Activated B cell treated with CpG ODN at 0.5 μM for 24 hours (primary cell): ENCODE measurements around the gene IL21. TPM values are rescaled to one million over a fixed set of nuclear protein-coding genes. Genes with fewer than 3 reads are reported as not detected.

Source experiments
- ATAC-seq: fragments of 200-7000 bp; cut with Tn5 transposase; one replicate; pipeline ENCODE4 v1.10.0; 2021; ENCODE audit warnings: low read depth, mild to moderate bottlenecking, moderate library complexity
- CTCF ChIA-PET: fragments of 350-600 bp; sonication (Branson Sonifier 250); formaldehyde crosslinking; loops from one replicate; lab custom pipeline; 2021; ENCODE audit warnings: antibody characterized with exemption; lab: Charles Lee
- POLR2A ChIA-PET: fragments of 350-600 bp; sonication (Branson Sonifier 250); formaldehyde crosslinking; loops from one replicate; lab custom pipeline; 2021; ENCODE audit warnings: antibody characterized with exemption; lab: Charles Lee
- DNase-seq: peaks from one replicate; pipeline ENCODE4 v3.0.0; 2022
- H3K27ac Mint-ChIP-seq: one replicate; pipeline ENCODE4 v1.8.0; 2020; ENCODE audit warnings: mixed read lengths
- H3K27me3 Mint-ChIP-seq: one replicate; pipeline ENCODE4 v1.8.0; 2021; ENCODE audit warnings: mixed read lengths
- H3K36me3 Mint-ChIP-seq: one replicate; pipeline ENCODE4 v1.8.0; 2021; ENCODE audit warnings: low read depth, mixed read lengths
- H3K4me1 Mint-ChIP-seq: one replicate; pipeline ENCODE4 v1.8.0; 2021; ENCODE audit warnings: mixed read lengths
- H3K4me3 Mint-ChIP-seq: one replicate; pipeline ENCODE4 v1.8.0; 2020; ENCODE audit warnings: mild to moderate bottlenecking, mixed read lengths
- H3K9me3 Mint-ChIP-seq: one replicate; pipeline ENCODE4 v1.8.0; 2020; ENCODE audit warnings: mixed read lengths
- CTCF ChIP-seq: fragments of 200-600 bp; IDR thresholded peaks from one replicate; pipeline ENCODE4 v1.8.0; 2022; ENCODE audit warnings: antibody characterized with exemption, mild to moderate bottlenecking
- intact Hi-C: fragments of 100-400 bp; cut with micrococcal nuclease; formaldehyde crosslinking; loops from one replicate; pipeline ENCODE4 v1.15.1; 2024
- total RNA-seq: library from RNA; stranded (reverse); gene quantifications from 2 replicates; pipeline ENCODE4 v1.2.3, GENCODE V29; 2022

The IL21 gene
- total RNA-seq, 1 donor from 2014 or later = not detected

- H3K27me3 Mint-ChIP-seq = peaks cover 2% of the 10 kb centered on the region
- CTCF ChIA-PET = no interaction called here
- no peaks in the 10 kb centered on the region for H3K36me3 Mint-ChIP-seq
- H3K4me3 Mint-ChIP-seq = no peak overlapping the region
- no peak for DNase-seq
- no peak overlapping the region for H3K27ac Mint-ChIP-seq
- POLR2A ChIA-PET = no interaction called here
- no peaks in the 10 kb centered on the region for H3K9me3 Mint-ChIP-seq
- intact Hi-C loops = no loop called here
- TF ChIP-seq CTCF = no peak
- peaks cover 15% of the 10 kb centered on the region for H3K4me1 Mint-ChIP-seq
- peak; percentile 25 for ATAC-seq
Observed at GRCh38 chr4:122636697-122637096, 15.8 kb upstream of the IL21 start.

DNA sequence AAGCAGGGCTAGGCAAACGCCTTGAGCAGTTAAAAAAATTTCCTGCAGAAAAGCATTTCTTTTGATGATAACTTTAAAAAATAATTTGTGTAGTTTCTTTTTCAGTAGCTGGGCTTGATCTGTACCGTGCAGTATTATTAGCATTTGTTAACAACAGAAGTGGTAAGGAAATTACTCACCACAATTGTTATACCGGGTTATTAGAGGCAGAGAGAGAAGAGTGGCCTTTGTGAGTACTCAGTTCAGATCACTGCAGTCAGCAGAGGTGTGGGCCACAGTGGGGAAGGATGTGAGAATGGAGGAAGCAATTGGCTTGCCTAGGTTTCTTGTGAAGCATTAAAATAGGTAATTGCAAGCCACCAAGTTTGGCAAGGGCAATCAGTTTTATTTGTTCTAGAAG lies 14.3 kb upstream of the IL21 start:
- intact Hi-C loops = no loop called here
- ChIA-PET POLR2A (no interaction called here), CTCF (no interaction called here)

GRCh38 chr4:122633211-122633610 lies 12.3 kb upstream of the IL21 start:
- CTCF ChIA-PET = no interaction called here

More for the DNA sequence above, 14.3 kb upstream of the IL21 start:
- ATAC-seq (no peak), DNase-seq (no peak)
- Mint-ChIP-seq H3K4me3 (no peak overlapping the region), H3K36me3 (no peaks in the 10 kb centered on the region), H3K27me3 (peaks cover 2% of the 10 kb centered on the region), H3K4me1 (peaks cover 15% of the 10 kb centered on the region), H3K27ac (no peak overlapping the region), H3K9me3 (no peaks in the 10 kb centered on the region)
- TF ChIP-seq CTCF = no peak

GRCh38 chr4:122632396-122633143 lies 11.7 kb upstream of the IL21 start:
- Mint-ChIP-seq H3K4me1 (peaks cover 15% of the 10 kb centered on the region), H3K4me3 (no peak overlapping the region), H3K36me3 (no peaks in the 10 kb centered on the region), H3K27me3 (peaks cover 9% of the 10 kb centered on the region), H3K27ac (no peak overlapping the region), H3K9me3 (no peaks in the 10 kb centered on the region)
- POLR2A ChIA-PET = no interaction called here
- CTCF ChIA-PET = no interaction called here
- DNase-seq = no peak
- ATAC-seq = peak; percentile 75
- intact Hi-C loops = no loop called here
- no peak for TF ChIP-seq CTCF

More at GRCh38 chr4:122633211-122633610, 12.3 kb upstream of the IL21 start:
- intact Hi-C loops = no loop called here
- ATAC-seq (no peak), DNase-seq (no peak)
- no peak for TF ChIP-seq CTCF
- peaks cover 15% of the 10 kb centered on the region for H3K4me1 Mint-ChIP-seq
- no peak overlapping the region for H3K27ac Mint-ChIP-seq
- H3K36me3 Mint-ChIP-seq = no peaks in the 10 kb centered on the region
- POLR2A ChIA-PET = no interaction called here
- H3K4me3 Mint-ChIP-seq = no peak overlapping the region
- no peaks in the 10 kb centered on the region for H3K9me3 Mint-ChIP-seq
- H3K27me3 Mint-ChIP-seq = peaks cover 7% of the 10 kb centered on the region

DNA sequence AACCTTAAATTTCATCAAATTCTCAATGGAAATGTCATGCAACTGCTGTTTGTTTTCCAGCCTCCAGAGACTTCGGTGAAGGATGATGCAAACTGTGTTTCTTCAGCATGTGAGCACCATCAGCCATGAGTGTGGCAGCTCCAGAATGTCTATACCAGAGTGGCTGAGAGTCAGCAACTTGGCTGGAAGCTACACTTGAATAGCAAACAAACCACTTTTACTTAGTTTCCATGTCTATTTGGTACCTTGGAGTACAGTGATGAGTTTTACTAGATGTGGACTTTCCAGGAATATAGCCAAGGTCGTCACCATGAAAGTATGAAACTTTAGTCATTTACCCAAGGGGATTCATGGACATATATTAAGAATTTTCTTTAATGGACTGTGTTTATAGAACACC lies 4.3 kb upstream of the IL21 start:
- TF ChIP-seq CTCF = no peak
- CTCF ChIA-PET = no interaction called here

More for the DNA sequence above, 4.3 kb upstream of the IL21 start:
- Mint-ChIP-seq H3K9me3 (no peaks in the 10 kb centered on the region), H3K4me3 (no peak overlapping the region), H3K4me1 (no peaks in the 10 kb centered on the region), H3K27me3 (peaks cover 10% of the 10 kb centered on the region), H3K27ac (no peak overlapping the region), H3K36me3 (no peaks in the 10 kb centered on the region)
- DNase-seq (no peak), ATAC-seq (no peak)
- intact Hi-C loops = no loop called here
- POLR2A ChIA-PET = no interaction called here
